ENCODE results near the gene CEP164.

GRCh38 chr11:117332843-117333242 lies 5.2 kb downstream of the CEP164 start:
- TF ChIP-seq CTCF (conservative IDR thresholded peaks at IDR 0.05) = no peak
- no peak for TF ChIP-seq EZH2 (IDR thresholded peaks at IDR 0.05; ENCODE audit: low read depth)
